Ectodermal cell (in vitro differentiated cells): ENCODE measurements around the gene TRIM27.
"Not testable (repeated sequence)": the region's sequence is repeated elsewhere in the genome, so short reads cannot be mapped to it uniquely, and the experiment has no call there.

Experiments used
- H3K27ac ChIP-seq: 2 replicates; pipeline ENCODE4 v1.7.0; 2013; ENCODE audit warnings: mild to moderate bottlenecking, low read depth, low read length; ENCODE audit not compliant: insufficient read depth, poor library complexity, severe bottlenecking
- H3K27me3 ChIP-seq: 2 replicates; pipeline ENCODE4 v1.7.0; 2013; ENCODE audit warnings: mild to moderate bottlenecking, low read length; ENCODE audit not compliant: insufficient read depth, control insufficient read depth, poor library complexity, severe bottlenecking
- H3K36me3 ChIP-seq: one replicate; pipeline ENCODE4 v1.7.0; 2013; ENCODE audit warnings: low read length; ENCODE audit not compliant: control insufficient read depth, insufficient read depth
- H3K4me1 ChIP-seq: one replicate; pipeline ENCODE4 v1.7.0; 2013; ENCODE audit warnings: low read length; ENCODE audit not compliant: control insufficient read depth, insufficient read depth
- H3K4me3 ChIP-seq: 2 replicates; pipeline ENCODE4 v1.7.0; 2013; ENCODE audit warnings: low read depth, low read length, control low read depth; ENCODE audit not compliant: insufficient read depth
- H3K9me3 ChIP-seq: 2 replicates; pipeline ENCODE4 v1.7.0; 2013; ENCODE audit warnings: mild to moderate bottlenecking, low read length, moderate library complexity; ENCODE audit not compliant: control insufficient read depth
- WGBS, 2 experiments: methylation state at CpG; one replicate each; pipeline ENCODE4 v1.1.7; 2013; ENCODE audit warnings: missing lambda C conversion rate in 2 of 2; 5-methylcytosine and 5-hydroxymethylcytosine counted together

The TRIM27 gene

DNA sequence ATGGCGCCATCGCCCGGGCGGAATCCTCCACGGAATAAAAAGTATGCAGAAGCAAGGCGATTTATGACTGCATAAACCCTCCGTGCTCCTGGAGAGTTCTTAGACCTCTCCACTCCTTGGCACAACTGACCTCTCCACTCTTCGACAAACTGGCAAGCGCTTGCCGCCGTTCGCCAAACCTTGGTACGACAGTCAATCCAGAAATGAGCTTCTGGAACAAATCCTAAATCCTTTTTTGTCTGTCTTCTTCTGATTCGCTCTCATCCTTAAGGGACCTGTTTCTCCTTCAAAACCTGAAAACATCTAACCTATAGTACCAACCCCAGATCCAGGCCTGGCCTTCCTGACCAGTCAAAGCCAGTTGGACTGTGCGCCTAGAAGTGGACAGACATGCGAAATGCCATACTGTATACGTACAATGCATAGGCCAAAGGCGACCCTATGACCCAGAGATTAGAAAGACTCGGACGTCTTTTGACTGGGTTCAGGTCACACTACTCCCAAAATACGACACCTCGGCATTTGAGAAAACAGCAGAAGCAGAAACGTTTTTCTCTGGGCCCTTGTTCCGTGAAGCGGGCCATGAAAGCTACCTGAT lies 59.4 kb downstream of the TRIM27 start:
- Histone ChIP-seq H3K9me3 (no peaks in the 10 kb centered on the region), H3K36me3 (no peaks in the 10 kb centered on the region), H3K27me3 (no peaks in the 10 kb centered on the region), H3K4me3 (peak overlapping the region; percentile 97), H3K4me1 (no peaks in the 10 kb centered on the region), H3K27ac (peak overlapping the region; percentile 32)
- WGBS, 2 experiments: 49 to 51% methylated on average over 25 of the region's 25 CpGs

DNA sequence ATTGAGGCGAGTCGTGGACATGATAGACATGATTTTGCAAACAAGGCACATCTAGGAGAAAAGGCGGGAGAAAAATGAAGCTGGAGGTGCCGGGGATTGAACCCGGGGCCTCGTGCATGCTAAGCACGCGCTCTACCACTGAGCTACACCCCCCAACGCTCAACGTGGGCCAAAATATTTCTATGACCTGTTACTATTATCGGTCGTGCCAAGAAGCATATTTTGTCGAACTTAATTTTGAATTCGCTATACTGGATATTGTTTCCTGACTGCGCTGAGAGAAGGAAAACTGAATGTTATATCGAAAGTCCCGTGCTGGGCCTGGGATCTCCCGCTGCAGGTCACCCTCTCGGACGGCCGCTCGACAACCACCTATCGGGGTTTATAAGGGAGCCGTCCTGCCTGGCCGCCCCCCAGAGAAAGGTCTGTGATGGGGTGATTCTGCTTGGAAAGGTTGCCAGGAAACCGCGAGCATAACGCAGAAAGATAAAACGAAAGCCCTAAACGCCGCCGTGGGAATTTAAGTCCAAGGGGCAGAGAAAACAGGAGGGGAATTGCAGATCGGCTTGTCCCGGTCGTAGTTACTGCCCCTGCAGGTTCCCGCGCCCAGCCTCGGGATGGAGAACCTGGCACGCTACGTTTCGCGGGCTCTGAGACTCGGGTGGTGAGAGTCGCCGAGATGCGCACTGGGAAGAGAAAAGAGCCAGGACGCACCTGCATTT lies 60.0 kb downstream of the TRIM27 start:
- WGBS, 2 experiments: 1% methylated on average over 47 of the region's 47 CpGs
- Histone ChIP-seq H3K4me1 (no peaks in the 10 kb centered on the region), H3K36me3 (no peaks in the 10 kb centered on the region), H3K4me3 (peak overlapping the region; percentile 97), H3K27me3 (no peaks in the 10 kb centered on the region), H3K9me3 (no peaks in the 10 kb centered on the region), H3K27ac (peak overlapping the region; percentile 32)

DNA sequence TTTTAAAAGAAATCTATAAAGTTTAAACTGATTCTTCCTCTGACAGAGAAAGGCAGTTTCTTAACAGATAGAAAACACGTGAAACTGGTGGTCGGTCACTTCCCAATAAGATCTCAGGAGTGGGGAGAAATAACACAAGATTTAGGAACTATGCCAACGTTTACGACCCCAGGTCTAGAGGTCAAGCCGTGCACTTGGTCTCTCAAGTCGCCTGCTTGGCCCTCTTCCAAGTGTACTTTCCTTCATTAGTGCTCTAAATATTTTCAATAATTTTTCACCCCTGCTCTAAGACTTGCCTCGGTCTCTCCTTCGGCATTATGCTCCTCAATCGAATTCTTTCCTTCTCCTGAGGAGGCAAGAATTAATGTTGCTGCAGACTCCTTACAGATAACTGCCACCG lies 61.7 kb downstream of the TRIM27 start:
- Histone ChIP-seq H3K27me3 (no peaks in the 10 kb centered on the region), H3K27ac (no peak overlapping the region), H3K36me3 (no peaks in the 10 kb centered on the region), H3K4me1 (no peaks in the 10 kb centered on the region), H3K4me3 (no peak overlapping the region), H3K9me3 (no peaks in the 10 kb centered on the region)
- 94 to 96% methylated on average over 10 of the region's 10 CpGs for WGBS, 2 experiments

DNA sequence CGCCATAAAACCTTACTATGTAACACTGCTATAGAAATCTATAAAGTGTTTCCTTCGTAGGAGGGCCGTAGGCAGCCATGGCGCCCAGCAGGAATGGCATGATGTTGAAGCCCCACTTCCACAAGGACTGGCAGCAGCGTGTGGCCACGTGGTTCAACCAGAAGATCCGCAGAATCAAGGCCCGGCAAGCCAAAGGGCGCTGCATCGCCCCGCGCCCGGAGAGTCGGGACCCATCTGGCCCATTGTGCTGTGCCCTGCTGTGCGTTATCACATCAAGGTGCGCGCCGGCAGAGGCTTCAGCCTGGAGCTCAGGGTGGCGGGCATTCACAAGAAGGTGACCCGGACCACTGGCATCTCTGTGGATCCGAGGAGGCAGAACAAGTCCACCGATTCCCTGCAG lies 62.4 kb downstream of the TRIM27 start:
- no peak overlapping the region for H3K27ac ChIP-seq
- H3K4me1 ChIP-seq: no peaks in the 10 kb centered on the region
- H3K27me3 ChIP-seq: no peaks in the 10 kb centered on the region
- H3K36me3 ChIP-seq: no peaks in the 10 kb centered on the region
- no peak overlapping the region for H3K4me3 ChIP-seq
- 96% methylated on average over 22 of the region's 22 CpGs for WGBS, 2 experiments
- no peaks in the 10 kb centered on the region for H3K9me3 ChIP-seq

DNA sequence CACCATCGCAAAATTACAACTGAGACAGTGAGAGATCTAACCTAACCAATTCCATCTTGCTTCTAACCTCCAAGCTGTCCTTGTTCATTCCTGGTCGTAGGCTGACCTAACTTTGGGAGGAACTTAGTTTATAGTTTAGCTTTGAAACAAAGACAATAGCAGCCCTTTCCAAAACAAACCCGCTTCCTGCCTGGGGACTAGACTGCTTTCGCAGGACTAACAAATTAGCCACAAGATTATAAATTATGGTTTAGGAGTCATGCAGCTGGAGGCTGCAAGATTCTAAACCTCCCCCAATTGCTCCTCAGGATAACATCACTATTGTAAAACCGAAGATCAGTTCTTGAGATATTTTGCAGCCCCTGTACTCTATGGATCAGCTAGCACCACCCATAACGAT lies 63.2 kb downstream of the TRIM27 start:
- no peaks in the 10 kb centered on the region for H3K9me3 ChIP-seq
- no peaks in the 10 kb centered on the region for H3K27me3 ChIP-seq
- 85 to 89% methylated on average over 5 to 6 of the region's 6 CpGs for WGBS, 2 experiments
- no peak overlapping the region for H3K27ac ChIP-seq
- no peaks in the 10 kb centered on the region for H3K4me1 ChIP-seq
- no peak overlapping the region for H3K4me3 ChIP-seq
- no peaks in the 10 kb centered on the region for H3K36me3 ChIP-seq

DNA sequence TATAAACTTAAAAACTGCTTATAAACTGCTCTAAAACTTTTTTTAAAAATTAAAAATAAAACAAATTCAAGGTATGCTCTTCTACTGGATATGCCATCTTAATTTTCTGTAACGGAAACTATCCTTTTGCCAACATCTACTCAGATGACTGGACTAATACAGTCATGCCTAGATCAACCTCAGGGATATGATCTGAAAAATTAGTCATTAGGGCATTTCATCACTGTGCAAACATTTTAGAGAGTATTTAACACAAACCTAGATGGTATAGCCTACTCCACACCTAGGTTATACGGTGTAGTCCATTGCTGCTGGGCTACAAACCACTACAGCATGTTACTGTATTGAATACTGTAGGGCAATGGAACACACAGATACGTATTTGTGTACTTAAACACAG lies 64.8 kb downstream of the TRIM27 start:
- Histone ChIP-seq H3K36me3 (no peaks in the 10 kb centered on the region), H3K4me3 (no peak overlapping the region), H3K9me3 (no peaks in the 10 kb centered on the region), H3K4me1 (no peaks in the 10 kb centered on the region), H3K27me3 (no peaks in the 10 kb centered on the region), H3K27ac (no peak overlapping the region)
- 85 to 95% methylated on average over 3 of the region's 3 CpGs for WGBS, 2 experiments

DNA sequence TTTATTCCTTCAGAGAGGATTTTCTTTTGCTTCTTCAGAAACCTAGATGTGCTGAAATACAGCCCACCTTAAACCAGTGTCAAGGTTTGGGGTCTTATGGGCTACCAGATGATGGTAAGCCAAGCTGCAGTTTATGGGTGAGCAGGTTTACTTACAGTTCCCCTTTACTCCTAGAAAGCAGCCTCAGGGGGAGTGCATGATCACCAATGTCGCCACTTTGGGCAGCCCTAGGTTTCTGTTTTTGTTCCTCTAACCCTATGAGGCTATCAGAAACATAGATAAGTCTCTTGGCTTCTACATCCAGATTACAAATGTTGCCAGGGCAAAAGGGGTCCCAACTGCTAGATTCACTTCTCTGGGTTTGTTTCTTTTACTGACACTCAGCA lies 67.2 kb downstream of the TRIM27 start:
- WGBS, 2 experiments: 78 to 79% methylated on average over 1 of the region's 1 CpG
- H3K9me3 ChIP-seq: no peaks in the 10 kb centered on the region
- H3K4me3 ChIP-seq: no peak overlapping the region
- no peaks in the 10 kb centered on the region for H3K36me3 ChIP-seq
- H3K27ac ChIP-seq: no peak overlapping the region
- no peaks in the 10 kb centered on the region for H3K4me1 ChIP-seq
- H3K27me3 ChIP-seq: no peaks in the 10 kb centered on the region

DNA sequence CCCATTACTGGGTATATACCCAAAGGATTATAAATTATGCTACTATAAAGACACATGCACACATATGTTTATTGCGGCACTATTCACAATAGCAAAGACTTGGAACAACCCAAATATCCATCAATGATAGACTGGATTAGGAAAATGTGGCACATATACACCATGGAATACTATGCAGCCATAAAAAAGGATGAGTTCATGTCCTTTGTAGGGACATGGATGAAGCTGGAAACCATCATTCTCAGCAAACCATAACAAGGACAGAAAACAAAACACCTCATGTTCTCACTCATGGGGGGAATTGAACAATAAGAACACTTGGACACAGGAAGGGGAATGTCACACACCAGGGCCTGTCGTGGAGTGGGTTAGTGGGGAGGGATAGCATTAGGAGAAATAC lies 69.4 kb downstream of the TRIM27 start:
- H3K27me3 ChIP-seq, H3K4me1 ChIP-seq, H3K9me3 ChIP-seq, H3K36me3 ChIP-seq, H3K4me3 ChIP-seq, H3K27ac ChIP-seq: not testable (repeated sequence)
- 92 to 95% methylated on average over 1 of the region's 2 CpGs for WGBS, 2 experiments
